IMR-90 (cell line): ENCODE data around the gene CENPH. TPM values are rescaled to one million over a fixed set of nuclear protein-coding genes. Genes with fewer than 3 reads are reported as not detected.
"Not testable (repeated sequence)": the region's sequence is repeated elsewhere in the genome, so short reads cannot be mapped to it uniquely, and the experiment has no call there.

Source experiments
- ATAC-seq: fragments of 200-7000 bp; cut with Tn5 transposase; 2 replicates; pipeline ENCODE4 v1.9.1; 2020; ENCODE audit warnings: low read depth, mild to moderate bottlenecking, moderate library complexity
- BruUV-seq: library from RNA; stranded (reverse); fragments of 400-500 nt; replicated peaks from 2 replicates; lab custom pipeline; 2021; lab: Mats Ljungman, UMichigan
- CTCF ChIA-PET: fragments of 300-600 bp; formaldehyde crosslinking; extraction: SDS; loops from one replicate; lab custom pipeline; 2021; ENCODE audit warnings: antibody characterized with exemption; lab: Yijun Ruan, JAX
- POLR2A ChIA-PET: fragments of 300-600 bp; sonication (Branson Sonifier 250); formaldehyde crosslinking; loops from one replicate; lab custom pipeline; 2022; ENCODE audit warnings: antibody characterized with exemption; ENCODE audit not compliant: unreplicated experiment; lab: Charles Lee
- DNase-seq: peaks from one replicate; pipeline ENCODE4 v3.0.0; 2013
- H2AFZ ChIP-seq: replicated peaks from 2 replicates; pipeline ENCODE3; 2013; ENCODE audit warnings: low read length, mild to moderate bottlenecking; ENCODE audit not compliant: poor library complexity
- H2AK5ac ChIP-seq: 2 replicates; pipeline ENCODE4 v1.6.1; 2013; ENCODE audit warnings: low read depth, low read length, inconsistent platforms
- H2AK9ac ChIP-seq: replicated peaks from 2 replicates; pipeline ENCODE3; 2013; ENCODE audit warnings: mild to moderate bottlenecking, low read depth, low read length, moderate library complexity; ENCODE audit not compliant: poor library complexity
- H2BK120ac ChIP-seq: 2 replicates; pipeline ENCODE4 v1.6.1; 2013; ENCODE audit warnings: low read depth, low read length, inconsistent platforms
- H2BK15ac ChIP-seq: 3 replicates; pipeline ENCODE4 v1.6.1; 2013; ENCODE audit warnings: low read depth, low read length, inconsistent platforms
- H2BK20ac ChIP-seq: 2 replicates; pipeline ENCODE4 v1.6.1; 2013; ENCODE audit warnings: low read depth, mild to moderate bottlenecking, inconsistent platforms, low read length, moderate library complexity
- H2BK5ac ChIP-seq: 2 replicates; pipeline ENCODE4 v1.6.1; 2013; ENCODE audit warnings: mild to moderate bottlenecking, low read depth, low read length, inconsistent platforms; ENCODE audit not compliant: poor library complexity, severe bottlenecking
- H3K14ac ChIP-seq: replicated peaks from 2 replicates; pipeline ENCODE4 v1.6.1; 2013; ENCODE audit warnings: low read depth, low read length, inconsistent platforms
- H3K18ac ChIP-seq: 2 replicates; pipeline ENCODE4 v1.6.1; 2013; ENCODE audit warnings: low read depth, low read length, control low read depth
- H3K23ac ChIP-seq: 2 replicates; pipeline ENCODE4 v1.6.1; 2013; ENCODE audit warnings: low read depth, low read length, inconsistent platforms
- H3K27ac ChIP-seq: 2 replicates; pipeline ENCODE4 v1.5.1; 2013; ENCODE audit warnings: mild to moderate bottlenecking, control low read depth, low read length; ENCODE audit not compliant: insufficient read depth
- H3K27me3 ChIP-seq: 2 replicates; pipeline ENCODE4 v1.6.1; 2013; ENCODE audit warnings: low read length; ENCODE audit not compliant: control insufficient read depth, insufficient read depth
- H3K36me3 ChIP-seq: 2 replicates; pipeline ENCODE4 v1.6.1; 2013; ENCODE audit warnings: low read length, mixed read lengths; ENCODE audit not compliant: control insufficient read depth, insufficient read depth
- H3K4ac ChIP-seq: 2 replicates; pipeline ENCODE4 v1.6.1; 2013; ENCODE audit warnings: low read depth, low read length, inconsistent platforms
- H3K4me1 ChIP-seq: 2 replicates; pipeline ENCODE4 v1.6.1; 2013; ENCODE audit warnings: low read length, mixed read lengths; ENCODE audit not compliant: control insufficient read depth, insufficient read depth
- H3K4me2 ChIP-seq: 2 replicates; pipeline ENCODE4 v1.6.1; 2013; ENCODE audit warnings: low read depth, mild to moderate bottlenecking, control low read depth, low read length, moderate library complexity
- H3K4me3 ChIP-seq: 2 replicates; pipeline ENCODE4 v1.5.1; 2013; ENCODE audit warnings: low read depth, mild to moderate bottlenecking, control low read depth, low read length, moderate library complexity; ENCODE audit not compliant: insufficient read depth
- H3K56ac ChIP-seq: 2 replicates; pipeline ENCODE4 v1.6.1; 2013; ENCODE audit warnings: low read length, inconsistent platforms; ENCODE audit not compliant: insufficient read depth; ENCODE audit errors: extremely low read depth
- H3K79me1 ChIP-seq, 2 experiments: 2 replicates each; pipeline ENCODE4 v1.6.1; 2013; ENCODE audit warnings: low read length in 2 of 2, inconsistent platforms in 1 of 2, low read depth in 1 of 2
- H3K9ac ChIP-seq: 2 replicates; pipeline ENCODE4 v1.6.1; 2013; ENCODE audit warnings: low read depth, low read length, control low read depth
- H3K9me1 ChIP-seq: 2 replicates; pipeline ENCODE4 v1.6.1; 2013; ENCODE audit warnings: low read length, inconsistent platforms; ENCODE audit not compliant: insufficient read depth
- H3K9me3 ChIP-seq: 2 replicates; pipeline ENCODE4 v1.6.1; 2013; ENCODE audit warnings: low read length; ENCODE audit not compliant: control insufficient read depth, insufficient read depth
- H4K20me1 ChIP-seq: 2 replicates; pipeline ENCODE4 v1.6.1; 2013; ENCODE audit warnings: low read length, inconsistent platforms; ENCODE audit not compliant: insufficient read depth
- H4K5ac ChIP-seq: 2 replicates; pipeline ENCODE4 v1.6.1; 2013; ENCODE audit warnings: mild to moderate bottlenecking, low read depth, low read length, control low read depth
- H4K8ac ChIP-seq, 2 experiments: 2 replicates each; pipeline ENCODE4 v1.6.1; 2013; ENCODE audit warnings: low read depth in 2 of 2, low read length in 2 of 2, control low read depth in 1 of 2, inconsistent platforms in 1 of 2
- H4K91ac ChIP-seq: 2 replicates; pipeline ENCODE4 v1.6.1; 2013; ENCODE audit warnings: low read depth, low read length, inconsistent platforms; ENCODE audit not compliant: insufficient read depth
- WGBS, 2 experiments: methylation state at CpG; one replicate each; pipeline versions ENCODE4 v1.1.5 to v1.1.7; 2013; ENCODE audit warnings: missing lambda C conversion rate in 2 of 2; ENCODE audit not compliant: insufficient read length in 1 of 2; ENCODE audit errors: extremely low coverage in 2 of 2; 5-methylcytosine and 5-hydroxymethylcytosine counted together
- dilution Hi-C: fragments of 300-500 bp; cut with HindIII; formaldehyde crosslinking; loops from one replicate; pipeline ENCODE4 v1.14.3; 2018; ENCODE audit warnings: low sequenced_read_pairs; ENCODE audit not compliant: unreplicated experiment
- in situ Hi-C: fragments of 300-500 bp; cut with MboI; formaldehyde crosslinking; loops from 3 replicates; pipeline ENCODE4 v1.14.3; 2019; ENCODE audit warnings: low sequenced_read_pairs, inconsistent platforms, mixed read lengths
- intact Hi-C: fragments of 100-400 bp; cut with micrococcal nuclease; formaldehyde crosslinking; loops from 2 replicates; pipeline ENCODE4 v1.10.0; 2022
- polyA plus RNA-seq, 3 experiments: library from polyadenylated mRNA; depleted of rRNA; stranded (reverse); fragments of >200 nt; gene quantifications; 2 replicates each; pipeline ENCODE4 v1.2.3, GENCODE V29; 2012; ENCODE audit warnings: low replicate concordance in 1 of 3
- total RNA-seq: library from RNA; depleted of rRNA; stranded (reverse); fragments of >200 nt; gene quantifications from 2 replicates; pipeline ENCODE4 v1.2.3, GENCODE V29; 2012

CENPH gene
- total and polyA plus RNA-seq, 2 of the 4 experiments (the other 2 are of a cell fraction): 3.8 to 7.8 TPM

DNA sequence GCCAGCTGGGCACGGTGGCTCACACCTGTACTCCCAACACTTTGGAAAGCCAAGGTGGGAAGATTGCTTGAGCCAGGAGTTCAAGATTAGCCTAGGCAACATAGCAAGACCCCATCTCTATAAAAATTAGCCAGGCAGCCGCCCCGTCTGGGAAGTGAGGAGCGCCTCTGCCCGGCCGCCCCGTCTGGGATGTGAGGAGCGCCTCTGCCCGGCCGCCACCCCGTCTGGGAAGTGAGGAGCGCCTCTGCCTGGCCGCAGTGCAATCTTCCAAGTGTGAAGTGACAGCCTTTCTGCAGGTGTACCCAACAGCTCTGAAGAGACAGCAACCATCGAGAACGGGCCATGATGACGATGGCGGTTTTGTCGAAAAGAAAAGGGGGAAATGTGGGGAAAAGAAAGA lies 31.0 kb downstream of the CENPH start:
- BruUV-seq, H3K23ac ChIP-seq, dilution Hi-C loops, H4K91ac ChIP-seq, H3K4me1 ChIP-seq, H3K9me3 ChIP-seq, H3K27ac ChIP-seq, H3K36me3 ChIP-seq, H4K20me1 ChIP-seq, H3K4me3 ChIP-seq, H3K4ac ChIP-seq, H2AK9ac ChIP-seq, intact Hi-C loops, H2BK20ac ChIP-seq, H2BK5ac ChIP-seq, ATAC-seq, H3K9ac ChIP-seq, H3K18ac ChIP-seq, POLR2A ChIA-PET, DNase-seq, H2AK5ac ChIP-seq, H3K9me1 ChIP-seq, CTCF ChIA-PET, H2AFZ ChIP-seq, H4K8ac ChIP-seq, H3K56ac ChIP-seq, H2BK120ac ChIP-seq, H2BK15ac ChIP-seq, H3K4me2 ChIP-seq, H3K27me3 ChIP-seq, H4K5ac ChIP-seq, in situ Hi-C loops, H3K14ac ChIP-seq: not testable (repeated sequence)
- WGBS, 2 experiments: no CpG with 5 or more reads among the region's 18 CpGs
- peaks cover 19 to 28% of the 10 kb centered on the region in 2 experiments; a peak in 3 of 4 replicates for H3K79me1 ChIP-seq

DNA sequence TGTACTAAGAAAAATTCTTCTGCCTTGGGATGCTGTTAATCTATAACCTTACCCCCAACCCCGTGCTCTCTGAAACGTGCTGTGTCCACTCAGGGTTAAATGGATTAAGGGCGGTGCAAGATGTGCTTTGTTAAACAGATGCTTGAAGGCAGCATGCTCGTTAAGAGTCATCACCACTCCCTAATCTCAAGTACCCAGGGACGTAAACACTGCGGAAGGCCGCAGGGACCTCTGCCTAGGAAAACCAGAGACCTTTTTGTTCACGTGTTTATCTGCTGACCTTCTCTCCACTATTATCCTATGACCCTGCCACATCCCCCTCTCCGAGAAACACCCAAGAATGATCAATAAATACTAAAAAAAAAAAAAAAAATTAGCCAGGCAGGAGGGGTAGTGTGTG lies 31.4 kb downstream of the CENPH start:
- H2BK120ac ChIP-seq, in situ Hi-C loops, H2AFZ ChIP-seq, dilution Hi-C loops, intact Hi-C loops, CTCF ChIA-PET, ATAC-seq, H3K4me3 ChIP-seq, H3K23ac ChIP-seq, DNase-seq, H2AK5ac ChIP-seq, H2BK20ac ChIP-seq, H3K56ac ChIP-seq, H4K5ac ChIP-seq, H3K4me1 ChIP-seq, H4K20me1 ChIP-seq, H2BK5ac ChIP-seq, H3K14ac ChIP-seq, H3K27ac ChIP-seq, H3K4ac ChIP-seq, H2BK15ac ChIP-seq, POLR2A ChIA-PET, H3K4me2 ChIP-seq, H3K9me1 ChIP-seq, H3K9me3 ChIP-seq, H4K8ac ChIP-seq, BruUV-seq, H3K9ac ChIP-seq, H3K36me3 ChIP-seq, H3K18ac ChIP-seq, H2AK9ac ChIP-seq, H3K27me3 ChIP-seq, H4K91ac ChIP-seq: not testable (repeated sequence)
- WGBS, 2 experiments: no CpG with 5 or more reads among the region's 9 CpGs
- H3K79me1 ChIP-seq: peaks cover 19 to 31% of the 10 kb centered on the region in 2 experiments; a peak in 3 of 4 replicates
